RKO (cell line): ENCODE results near the gene SMAD6.
A peak's percentile ranks its signal among the peaks of the same experiment; 100 is the strongest.

Experiments used
- DNase-seq: peaks from one replicate; pipeline ENCODE4 v3.0.0-alpha.2; 2016; ENCODE audit warnings: low spot score

SMAD6 gene

DNA sequence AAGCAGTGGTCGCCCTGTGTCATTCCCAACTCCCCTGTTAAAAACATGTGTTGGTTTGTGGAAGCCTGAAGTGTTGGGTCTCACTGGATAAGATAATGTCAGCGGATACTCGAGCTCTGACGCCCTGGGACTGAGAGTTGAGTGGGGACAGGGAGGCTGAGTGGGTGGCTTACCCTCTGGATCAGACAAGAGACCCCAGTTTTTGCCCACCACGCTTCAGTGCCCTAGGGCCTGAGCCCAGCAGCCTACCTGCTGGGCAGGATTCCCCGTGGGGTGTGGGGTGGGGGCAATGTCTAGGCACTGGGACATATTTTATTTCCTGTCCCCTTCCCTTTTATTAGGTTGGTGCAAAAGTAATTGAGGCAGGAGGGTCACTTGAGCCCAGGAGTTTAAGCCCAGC lies 75.0 kb downstream of the SMAD6 start:
- DNase-seq: no peak

GRCh38 chr15:66777596-66778313 lies 75.7 kb downstream of the SMAD6 start:
- no peak for DNase-seq

GRCh38 chr15:66778314-66778665 lies 76.3 kb downstream of the SMAD6 start:
- DNase-seq: no peak

DNA sequence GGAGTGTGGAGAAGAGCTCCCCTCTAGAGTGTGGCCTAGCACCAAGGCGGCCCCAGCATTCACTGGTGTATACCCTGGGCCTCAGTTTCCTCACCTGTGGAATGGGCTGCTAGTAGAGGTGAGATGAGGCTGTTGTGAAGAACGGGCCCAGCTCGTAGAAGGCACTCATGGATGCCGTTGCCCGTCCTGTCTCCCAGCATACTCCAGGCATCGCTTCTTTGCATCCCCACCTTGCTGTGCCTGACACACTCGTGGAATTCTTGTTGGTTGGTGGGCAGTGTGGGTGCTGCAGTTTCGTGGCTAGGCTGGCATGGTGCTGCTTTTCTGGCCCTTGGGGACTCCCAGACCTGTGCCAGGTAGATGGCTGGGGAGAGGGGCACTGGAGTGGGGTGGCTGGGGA lies 76.7 kb downstream of the SMAD6 start:
- DNase-seq: no peak

GRCh38 chr15:66779331-66780009 lies 77.4 kb downstream of the SMAD6 start:
- no peak for DNase-seq

GRCh38 chr15:66780172-66780972 lies 78.3 kb downstream of the SMAD6 start:
- DNase-seq: peak; percentile 50

- DNase-seq: no peak
Measured at GRCh38 chr15:66780973-66781718, 79.1 kb downstream of the SMAD6 start.

- DNase-seq: no peak
Measured at GRCh38 chr15:66782785-66783184, 80.7 kb downstream of the SMAD6 start.

- DNase-seq: no peak
Measured at GRCh38 chr15:66783314-66783713, 81.3 kb downstream of the SMAD6 start.

DNA sequence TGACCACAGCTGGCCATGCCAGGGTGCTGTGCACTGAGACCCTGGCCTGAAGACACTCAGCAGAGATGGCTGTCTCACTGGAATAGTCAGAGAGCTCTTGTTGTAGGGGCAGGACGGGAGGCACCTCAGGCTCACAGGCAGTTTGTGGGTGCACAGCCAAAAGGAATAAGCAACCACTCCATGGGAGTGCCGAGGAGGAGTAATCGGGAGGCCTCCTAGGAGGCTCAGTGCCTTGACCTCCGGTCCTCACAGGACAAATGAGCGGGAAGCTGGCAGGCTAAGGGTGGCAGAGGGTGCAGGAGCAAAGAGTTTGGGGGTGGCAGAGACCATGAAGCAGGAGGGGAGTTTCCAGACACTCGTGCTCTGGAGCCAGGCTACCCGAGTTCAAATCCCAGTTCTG lies 81.7 kb downstream of the SMAD6 start:
- no peak for DNase-seq

GRCh38 chr15:66784174-66784573 lies 82.1 kb downstream of the SMAD6 start:
- DNase-seq: no peak

DNA sequence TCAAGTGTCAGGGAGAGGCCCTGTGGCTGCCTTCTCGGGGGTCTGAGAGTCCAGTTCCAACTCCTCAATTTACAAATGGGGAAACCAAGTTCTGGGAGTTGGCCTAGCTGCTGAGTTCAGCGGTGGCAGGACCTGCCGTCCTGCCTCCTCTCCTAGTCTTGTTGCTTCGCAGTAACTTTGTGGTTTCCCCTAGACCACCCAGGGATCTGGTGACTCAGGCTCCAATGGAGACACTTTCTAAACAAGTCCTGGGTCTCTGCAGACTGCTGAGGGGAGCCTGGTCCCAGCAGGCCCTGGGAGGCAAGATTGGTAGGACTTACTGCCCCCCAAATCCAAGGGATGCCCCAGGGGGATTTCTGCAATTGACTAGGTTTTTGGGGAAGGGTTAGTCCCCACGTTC lies 83.6 kb downstream of the SMAD6 start:
- no peak for DNase-seq

DNA sequence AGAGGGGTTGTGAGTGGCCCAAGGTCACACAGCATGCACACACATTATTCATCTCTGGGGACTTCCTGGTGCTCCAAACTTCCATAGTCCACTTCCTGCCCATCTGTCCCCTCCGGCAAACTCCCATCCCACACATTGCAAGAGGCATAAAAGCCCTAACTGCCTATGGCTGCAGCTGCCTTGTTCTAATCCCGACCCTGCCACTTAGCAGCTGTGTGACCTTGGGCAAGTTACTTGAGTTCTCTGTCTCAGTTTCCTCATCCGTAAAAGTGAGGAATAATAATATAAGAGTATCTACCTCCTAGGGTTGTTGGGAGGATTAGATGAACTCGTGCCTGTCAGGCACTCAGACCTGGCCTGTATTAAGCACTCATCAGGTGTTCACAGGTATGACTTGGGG lies 84.2 kb downstream of the SMAD6 start:
- DNase-seq: no peak

DNA sequence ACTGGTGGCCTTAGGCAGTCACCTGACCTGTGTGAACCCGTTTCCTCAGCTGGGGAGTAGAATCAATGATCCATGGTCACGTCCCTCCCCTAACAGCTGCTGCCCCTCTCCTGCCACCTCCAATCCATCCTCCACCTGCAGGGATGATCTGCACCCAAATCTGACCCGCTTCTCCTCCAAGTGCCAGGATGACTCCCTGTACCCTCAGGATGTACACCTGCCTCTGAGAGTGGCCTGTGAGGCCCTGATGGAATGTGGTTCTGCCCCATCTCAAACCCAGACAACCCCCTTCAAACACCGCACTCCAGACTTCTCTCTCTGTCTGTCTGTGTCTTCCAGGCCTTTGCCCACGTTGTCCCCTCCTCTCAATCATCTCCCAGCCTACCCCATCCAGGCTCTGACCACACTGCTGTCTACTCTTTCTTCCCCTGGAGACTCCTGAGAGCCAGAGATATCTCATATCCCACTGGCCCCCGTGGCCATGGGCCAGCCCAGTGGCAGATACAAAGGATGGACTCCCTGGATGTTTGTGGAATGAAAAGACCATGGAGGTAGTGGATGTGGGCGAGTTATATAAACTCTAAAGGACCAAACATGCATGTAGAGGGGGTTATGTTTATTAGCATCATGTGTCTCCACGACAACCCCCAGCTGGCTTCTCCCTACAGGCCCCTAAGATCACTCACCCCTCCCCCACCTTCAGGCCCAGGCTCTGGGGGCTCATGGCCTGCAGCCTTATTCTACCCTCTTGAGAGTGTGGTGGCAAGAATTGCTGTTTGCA lies 84.9 kb downstream of the SMAD6 start:
- DNase-seq: no peak

DNA sequence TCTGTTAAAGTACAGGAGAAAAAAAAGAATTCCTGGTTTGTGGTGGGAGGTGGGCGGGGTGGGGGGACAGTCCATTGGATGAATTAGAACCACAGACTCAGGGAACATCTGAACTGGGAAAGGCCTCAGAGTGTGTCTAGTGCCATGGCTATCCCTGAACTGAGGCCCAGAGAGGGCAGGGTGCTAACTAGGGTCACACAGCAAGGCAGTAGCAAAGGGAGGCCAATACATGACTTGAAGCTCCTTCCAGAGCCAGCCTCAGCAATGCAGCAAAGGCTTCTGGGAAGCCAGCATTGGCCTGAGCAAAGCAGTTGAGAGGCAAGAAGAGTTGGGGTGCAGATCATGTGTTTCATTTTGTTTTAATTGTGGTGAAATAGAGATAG lies 85.4 kb downstream of the SMAD6 start:
- no peak for DNase-seq

DNA sequence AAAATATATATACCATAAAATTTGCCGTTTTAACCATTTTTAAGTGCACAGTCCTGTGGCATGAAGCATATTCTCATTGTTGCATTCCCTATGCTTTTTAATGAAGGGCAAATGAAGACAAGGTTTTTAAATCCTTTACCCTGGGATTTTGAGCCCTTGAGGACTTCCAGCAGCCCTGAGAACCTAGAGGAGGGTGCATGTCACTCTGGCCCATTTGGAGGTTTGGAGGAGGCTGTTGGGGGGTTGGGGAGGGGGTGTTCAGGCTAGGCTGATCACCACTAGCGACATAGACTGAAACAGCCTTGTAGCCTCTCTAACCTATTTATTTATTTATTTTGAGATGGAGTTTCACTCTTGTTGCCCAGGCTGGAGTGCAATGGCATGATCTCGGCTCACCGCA lies 86.0 kb downstream of the SMAD6 start:
- no peak for DNase-seq

DNA sequence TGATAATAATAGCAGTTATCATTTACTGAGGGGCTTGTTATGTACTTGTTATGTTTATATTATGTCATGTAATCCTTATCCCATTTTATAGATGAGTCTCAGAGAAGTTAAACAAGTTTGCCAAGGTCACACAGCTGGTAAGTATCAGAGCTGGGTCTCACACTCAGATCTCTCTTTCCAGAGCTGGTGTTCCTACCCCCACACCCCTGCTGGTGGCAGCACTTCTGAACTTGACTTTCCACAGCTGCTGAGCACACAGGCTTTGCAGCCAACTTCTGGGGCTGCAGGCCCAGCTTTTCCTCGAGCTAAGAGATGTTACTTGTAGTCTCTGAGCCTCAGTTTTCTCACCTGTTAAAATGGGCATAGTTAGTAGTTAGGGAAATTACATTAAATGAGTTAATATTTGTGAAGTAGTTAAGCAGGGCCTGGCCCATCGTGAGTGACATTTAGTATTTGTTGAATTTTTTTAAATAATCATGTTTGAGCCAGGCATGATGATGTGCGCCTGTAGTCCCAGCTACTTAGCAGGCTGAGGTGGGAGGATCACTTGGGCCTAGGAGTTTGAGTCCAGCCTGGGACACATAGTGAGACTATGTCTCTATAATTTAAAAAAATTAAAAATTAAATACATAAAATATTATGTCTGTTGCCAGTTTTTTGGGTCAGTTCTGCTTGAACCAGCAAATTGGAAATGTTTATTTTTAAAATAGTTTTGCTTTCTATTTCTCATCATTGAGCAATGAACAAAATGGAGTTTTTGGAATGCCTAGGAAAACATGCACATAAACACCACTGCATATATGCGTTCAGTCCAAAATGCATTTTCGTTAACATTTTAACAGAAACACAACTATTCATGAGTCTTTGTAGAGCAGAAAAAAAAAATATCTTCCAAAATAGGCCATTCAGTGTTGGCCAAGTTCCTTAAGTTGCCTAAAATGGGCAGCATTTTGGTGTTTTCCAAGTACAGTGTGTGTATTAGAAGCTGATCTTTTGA lies 87.3 kb downstream of the SMAD6 start:
- peak; percentile 45 for DNase-seq

DNA sequence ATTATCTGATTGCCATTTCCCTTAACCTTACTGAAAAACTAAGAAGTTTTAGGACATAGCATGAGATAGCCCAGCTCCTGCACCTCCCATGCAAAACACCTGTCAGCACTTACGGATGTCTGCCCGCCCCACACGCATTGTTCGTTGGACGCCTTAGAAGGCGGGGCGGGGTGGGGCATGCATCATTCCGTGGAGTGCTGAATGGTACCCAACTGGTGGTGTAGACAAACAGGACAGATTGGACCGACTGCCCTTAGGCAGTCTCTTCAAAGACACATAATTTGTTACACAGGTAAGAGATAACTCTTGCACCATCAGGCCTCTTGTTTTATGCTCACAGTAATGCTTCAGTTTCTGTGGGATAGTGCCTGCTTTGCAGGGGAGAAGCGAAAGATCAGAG lies 93.8 kb downstream of the SMAD6 start:
- DNase-seq: no peak

DNA sequence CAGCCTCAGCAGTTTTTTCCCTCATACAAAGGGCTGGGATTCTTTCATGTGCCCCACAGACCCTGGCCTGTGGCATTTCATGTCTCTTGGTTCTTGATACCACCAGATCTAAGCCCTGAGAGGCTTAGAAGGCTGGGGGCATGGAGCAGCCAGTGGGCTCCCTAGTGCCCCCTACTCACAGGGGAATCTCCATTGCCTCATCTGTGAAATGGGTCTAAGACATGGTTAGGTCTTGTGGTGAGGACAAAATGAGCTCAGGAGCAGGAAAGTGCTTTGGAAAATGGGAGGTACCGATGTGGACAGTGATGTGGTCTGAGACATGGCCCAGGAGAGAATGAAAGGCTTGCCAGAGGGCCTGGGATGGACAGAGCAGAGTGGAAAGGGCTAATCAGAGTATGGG lies 94.3 kb downstream of the SMAD6 start:
- DNase-seq: no peak

- DNase-seq: no peak
Measured at GRCh38 chr15:66797921-66798320, 95.9 kb downstream of the SMAD6 start.
